Astrocyte (in vitro differentiated cells and primary cell): ENCODE results near the gene SIGLEC6.

Source experiments
- EZH2 ChIP-seq: IDR thresholded peaks from 2 replicates; pipeline ENCODE4 v1.6.1; 2012; ENCODE audit warnings: mild to moderate bottlenecking, low read length, inconsistent platforms; ENCODE audit not compliant: insufficient read depth
- TF ChIP-seq, protein P1 (sequence below): IDR thresholded peaks from 2 replicates; pipeline ENCODE4 v1.5.1; 2011; ENCODE audit warnings: low read depth, mild to moderate bottlenecking, inconsistent platforms, low read length, moderate library complexity; ENCODE audit not compliant: insufficient read depth

DNA sequence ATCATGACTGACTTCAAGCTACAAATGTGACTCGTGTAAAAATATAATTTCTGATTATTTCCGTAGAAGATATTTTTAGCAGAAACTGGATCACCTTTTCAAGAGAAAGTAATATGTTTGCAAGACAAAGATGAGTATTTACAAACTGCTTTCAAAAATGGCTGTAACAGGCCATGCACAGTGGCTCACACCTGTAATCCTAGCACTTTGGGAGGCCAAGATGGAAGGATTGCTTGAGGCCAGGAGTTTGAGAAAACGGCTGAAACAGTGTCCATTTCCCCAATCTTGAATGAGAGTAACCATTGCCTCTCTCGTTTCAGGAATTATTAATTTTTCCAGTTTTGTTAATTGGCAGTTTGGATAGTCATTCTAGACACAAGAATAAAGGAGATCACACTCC lies 36.1 kb upstream of the SIGLEC6 start:
- TF ChIP-seq, protein P1, sequence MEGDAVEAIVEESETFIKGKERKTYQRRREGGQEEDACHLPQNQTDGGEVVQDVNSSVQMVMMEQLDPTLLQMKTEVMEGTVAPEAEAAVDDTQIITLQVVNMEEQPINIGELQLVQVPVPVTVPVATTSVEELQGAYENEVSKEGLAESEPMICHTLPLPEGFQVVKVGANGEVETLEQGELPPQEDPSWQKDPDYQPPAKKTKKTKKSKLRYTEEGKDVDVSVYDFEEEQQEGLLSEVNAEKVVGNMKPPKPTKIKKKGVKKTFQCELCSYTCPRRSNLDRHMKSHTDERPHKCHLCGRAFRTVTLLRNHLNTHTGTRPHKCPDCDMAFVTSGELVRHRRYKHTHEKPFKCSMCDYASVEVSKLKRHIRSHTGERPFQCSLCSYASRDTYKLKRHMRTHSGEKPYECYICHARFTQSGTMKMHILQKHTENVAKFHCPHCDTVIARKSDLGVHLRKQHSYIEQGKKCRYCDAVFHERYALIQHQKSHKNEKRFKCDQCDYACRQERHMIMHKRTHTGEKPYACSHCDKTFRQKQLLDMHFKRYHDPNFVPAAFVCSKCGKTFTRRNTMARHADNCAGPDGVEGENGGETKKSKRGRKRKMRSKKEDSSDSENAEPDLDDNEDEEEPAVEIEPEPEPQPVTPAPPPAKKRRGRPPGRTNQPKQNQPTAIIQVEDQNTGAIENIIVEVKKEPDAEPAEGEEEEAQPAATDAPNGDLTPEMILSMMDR: no peak
- TF ChIP-seq EZH2: no peak
